GM21526 (cell line): Measurements from ENCODE around the gene COQ5.

ENCODE experiments used
- ATAC-seq: cut with Tn5 transposase; IDR thresholded peaks from one replicate; pipeline ENCODE4 v1.9.1; 2021; ENCODE audit warnings: moderate library complexity; ENCODE audit not compliant: unreplicated experiment, low FRiP score

The COQ5 gene, protein sequence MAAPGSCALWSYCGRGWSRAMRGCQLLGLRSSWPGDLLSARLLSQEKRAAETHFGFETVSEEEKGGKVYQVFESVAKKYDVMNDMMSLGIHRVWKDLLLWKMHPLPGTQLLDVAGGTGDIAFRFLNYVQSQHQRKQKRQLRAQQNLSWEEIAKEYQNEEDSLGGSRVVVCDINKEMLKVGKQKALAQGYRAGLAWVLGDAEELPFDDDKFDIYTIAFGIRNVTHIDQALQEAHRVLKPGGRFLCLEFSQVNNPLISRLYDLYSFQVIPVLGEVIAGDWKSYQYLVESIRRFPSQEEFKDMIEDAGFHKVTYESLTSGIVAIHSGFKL

GRCh38 chr12:120528861-120529525 lies at the start of gene COQ5:
TSS of gene COQ5 (minus strand) at chr12:120529158. CDS start at chr12:120529141, 17 bp downstream.
- peak; percentile 60 for ATAC-seq

DNA sequence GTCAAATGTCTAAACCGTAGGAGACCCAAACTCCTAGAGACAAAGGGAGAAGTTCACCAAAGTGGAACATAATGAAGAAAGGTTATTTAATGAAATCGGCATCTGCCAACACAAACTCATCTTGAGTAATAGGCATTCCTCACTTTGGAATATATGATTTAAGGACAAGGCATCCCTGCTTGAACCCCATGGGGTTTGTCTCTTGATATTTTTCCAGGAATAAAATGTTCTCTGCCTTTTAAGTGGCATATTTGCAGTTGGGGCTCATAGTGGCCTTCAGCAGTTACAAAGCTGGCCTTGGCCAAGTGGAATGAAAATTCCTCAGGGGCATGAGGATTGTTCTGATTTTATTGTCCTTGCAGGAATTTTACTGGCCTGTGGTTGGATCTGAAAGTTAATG lies 45.1 kb upstream of the COQ5 start:
- no peak for ATAC-seq

DNA sequence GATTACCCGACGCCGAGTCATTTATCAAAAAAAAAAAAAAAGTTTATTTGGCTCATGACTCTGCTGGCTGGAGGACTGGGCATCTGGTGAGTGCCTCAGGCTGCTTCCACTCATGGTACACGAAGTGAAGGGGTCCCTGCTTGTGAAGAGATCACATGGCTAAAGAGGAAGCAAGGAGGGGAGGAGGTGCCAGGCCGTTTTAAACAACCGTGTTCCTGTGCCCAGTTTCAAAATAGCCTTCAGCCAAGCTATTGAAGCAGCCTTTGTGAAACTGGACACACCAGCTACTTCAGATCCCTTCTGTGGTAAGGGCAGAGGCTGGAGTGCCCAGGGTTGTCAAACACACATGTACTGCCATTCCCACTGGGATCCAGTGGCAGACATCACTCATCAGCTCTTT lies 44.6 kb upstream of the COQ5 start:
- ATAC-seq = no peak

DNA sequence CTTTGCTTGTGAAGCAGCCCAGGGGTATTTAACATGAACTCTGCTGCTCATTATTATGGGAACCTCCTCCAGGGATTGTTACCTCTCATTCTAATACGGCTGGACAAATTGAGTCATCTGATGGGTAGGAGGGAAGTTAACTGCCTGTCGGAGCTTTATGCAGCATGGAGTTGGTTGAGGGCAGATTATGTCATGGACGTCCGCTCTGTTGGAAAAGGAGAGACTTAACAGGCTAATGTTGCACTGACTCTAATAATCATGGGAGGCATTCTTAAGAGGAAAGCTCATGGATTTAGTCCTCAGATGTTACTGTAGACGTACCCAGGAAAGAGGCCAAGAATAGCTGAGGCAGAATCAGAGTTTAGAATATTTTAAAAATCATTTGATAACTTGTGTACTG lies 42.3 kb upstream of the COQ5 start:
- no peak for ATAC-seq

- no peak for ATAC-seq
Measured at GRCh38 chr12:120563495-120563894, 34.5 kb upstream of the COQ5 start.

- no peak for ATAC-seq
Measured at GRCh38 chr12:120562906-120563305, 33.9 kb upstream of the COQ5 start.

DNA sequence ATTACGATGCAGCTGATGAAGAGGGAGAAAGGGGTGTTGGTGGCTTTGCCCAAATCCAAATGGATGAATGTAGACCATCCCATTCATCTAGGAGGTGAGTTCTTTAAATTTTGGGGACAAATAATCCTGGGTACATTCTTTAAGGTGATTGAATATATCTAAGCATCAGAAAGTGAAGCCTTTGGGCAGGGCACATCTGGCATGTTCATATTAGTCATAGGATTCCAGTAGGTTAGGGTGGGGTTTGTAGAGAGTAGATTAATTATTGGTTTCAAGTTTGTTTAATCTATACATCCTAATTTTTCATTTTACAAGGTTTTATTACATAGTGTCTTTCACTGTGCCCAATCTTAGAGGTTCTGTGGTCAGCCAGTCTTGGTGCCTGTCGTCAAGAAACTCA lies 28.6 kb upstream of the COQ5 start:
- no peak for ATAC-seq

DNA sequence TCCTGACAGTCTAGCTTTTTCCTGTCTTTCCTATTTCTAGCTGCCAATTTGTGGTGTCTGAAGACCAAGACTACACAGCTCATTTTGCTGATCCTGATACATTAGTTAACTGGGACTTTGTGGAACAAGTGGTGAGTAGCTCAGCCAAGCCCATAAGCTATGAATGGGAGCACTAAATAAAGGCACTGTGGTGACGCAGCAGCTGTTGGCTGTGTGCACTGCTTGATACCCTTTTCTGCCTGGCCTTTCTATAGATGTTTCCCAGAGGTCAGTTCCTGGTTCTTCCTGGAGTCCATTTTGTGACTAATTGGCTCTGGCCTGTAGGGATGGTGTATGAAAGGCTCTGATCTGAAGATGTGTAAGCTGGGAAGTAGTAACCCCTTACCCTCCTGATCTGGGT lies 25.7 kb upstream of the COQ5 start:
- no peak for ATAC-seq

GRCh38 chr12:120546050-120546386 lies 17.1 kb upstream of the COQ5 start:
- no peak for ATAC-seq

GRCh38 chr12:120544691-120545090 lies 15.7 kb upstream of the COQ5 start:
- no peak for ATAC-seq

DNA sequence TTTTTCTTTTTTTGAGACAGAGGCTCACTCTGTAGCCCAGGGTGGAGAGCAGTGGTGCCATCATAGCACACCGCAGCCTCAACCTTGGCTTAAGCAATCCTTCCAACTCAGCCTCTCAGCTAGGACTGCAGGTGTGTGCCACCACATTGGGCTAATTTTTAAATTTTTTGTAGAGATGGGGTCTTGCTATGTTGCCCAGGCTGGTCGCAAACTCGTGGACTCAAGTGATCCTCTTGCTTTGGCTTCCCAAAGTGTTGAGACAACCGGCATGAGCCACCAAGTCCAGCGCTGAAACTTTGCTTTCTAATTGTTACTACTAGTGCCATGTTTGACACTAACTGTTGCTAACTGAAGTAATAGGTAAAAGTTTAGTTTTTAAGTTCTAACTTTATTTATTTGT lies 13.2 kb upstream of the COQ5 start:
- no peak for ATAC-seq

- no peak for ATAC-seq
Measured at GRCh38 chr12:120540445-120540844, 11.5 kb upstream of the COQ5 start.

- ATAC-seq = no peak
Measured at GRCh38 chr12:120539303-120539702, 10.3 kb upstream of the COQ5 start.

DNA sequence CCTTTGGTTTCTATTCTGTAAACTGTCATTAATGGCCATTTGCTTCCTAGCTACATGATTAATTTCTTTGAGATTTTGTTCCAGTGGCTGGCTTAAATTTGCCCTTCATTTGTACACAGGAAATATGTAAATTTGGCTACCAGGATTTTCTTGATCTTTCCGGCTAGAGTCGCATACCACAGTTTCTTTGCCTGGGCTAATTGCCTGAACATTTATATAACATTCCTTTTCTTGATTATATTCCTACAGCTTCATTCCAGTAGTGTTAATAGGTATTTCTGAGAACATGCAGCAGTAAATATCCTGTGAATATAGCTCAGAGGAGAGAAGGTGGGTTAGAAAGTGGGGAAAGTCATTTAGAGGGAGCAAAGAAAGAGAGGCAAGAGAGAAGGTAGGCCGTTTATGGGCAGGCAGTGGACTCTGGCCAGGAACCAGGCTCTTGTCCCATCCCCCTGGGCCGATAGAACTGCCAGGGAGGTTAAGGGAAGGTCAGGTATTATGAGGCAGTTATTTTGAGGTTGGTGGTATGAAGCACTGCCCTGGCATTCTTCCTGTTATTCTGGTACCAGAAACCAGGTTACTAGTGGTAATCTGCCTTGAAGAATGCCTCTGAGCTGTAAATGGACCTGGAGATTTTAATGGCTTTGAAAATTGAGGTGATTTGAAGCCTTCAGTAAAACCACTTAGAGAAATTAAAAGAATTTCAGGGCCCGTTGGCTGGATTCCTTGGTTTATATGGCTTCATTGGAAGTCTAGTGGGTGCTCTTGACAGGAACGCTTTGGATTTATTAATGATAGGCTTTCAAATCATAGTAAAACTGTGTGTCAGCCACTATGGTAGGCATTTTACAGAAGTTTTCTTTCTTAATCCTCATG lies 9.6 kb upstream of the COQ5 start:
- ATAC-seq = no peak

GRCh38 chr12:120537856-120538220 lies 8.9 kb upstream of the COQ5 start:
- ATAC-seq = no peak

- no peak for ATAC-seq
Measured at GRCh38 chr12:120536064-120536791, 7.3 kb upstream of the COQ5 start.

DNA sequence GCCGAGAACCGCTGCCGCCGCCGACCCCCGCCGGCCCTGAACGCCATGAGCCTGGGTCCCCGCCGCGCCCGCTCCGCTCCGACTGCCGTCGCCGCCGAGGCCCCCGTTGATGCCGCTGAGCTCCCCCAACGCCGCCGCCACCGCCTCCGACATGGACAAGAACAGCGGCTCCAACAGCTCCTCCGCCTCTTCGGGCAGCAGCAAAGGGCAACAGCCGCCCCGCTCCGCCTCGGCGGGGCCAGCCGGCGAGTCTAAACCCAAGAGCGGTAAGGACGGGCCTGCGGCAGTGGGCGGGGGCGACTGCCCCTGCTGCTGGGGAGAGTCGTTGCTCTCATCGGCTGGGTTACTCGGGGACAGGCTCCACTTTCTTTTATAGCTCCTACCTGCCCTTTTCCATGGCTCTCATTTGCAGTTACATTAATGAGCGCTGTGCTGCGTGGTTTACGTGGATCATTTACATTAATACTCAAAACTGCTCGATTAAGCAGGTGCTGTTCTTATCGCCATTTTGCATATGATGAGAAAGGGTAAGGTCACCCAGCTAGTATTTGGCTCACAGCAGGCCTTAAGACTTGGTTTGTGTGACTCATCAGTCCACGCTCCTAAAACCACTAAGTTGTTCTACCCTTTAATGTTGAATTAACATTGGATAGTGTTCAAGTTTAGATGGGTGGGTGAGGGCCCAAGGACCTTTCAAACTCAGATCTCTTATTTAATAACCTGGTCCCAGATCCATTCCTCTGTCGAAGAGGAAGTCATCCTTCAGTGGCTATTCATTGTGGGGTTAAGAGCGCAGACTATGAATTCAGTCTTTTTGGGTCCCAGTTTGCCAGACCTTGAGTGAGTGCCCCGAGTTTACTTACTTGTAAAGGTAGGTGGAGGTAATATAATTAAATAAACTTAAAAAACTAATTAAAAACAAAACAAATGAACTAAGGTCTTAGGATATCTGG lies 6.0 kb upstream of the COQ5 start:
- peak; percentile 32 for ATAC-seq

GRCh38 chr12:120534203-120534702 lies 5.3 kb upstream of the COQ5 start, which contains the start of gene RNF10:
TSS of gene RNF10 (plus strand) at chr12:120534356. CDS start at chr12:120534812, 456 bp downstream.
- peak; percentile 48 for ATAC-seq

GRCh38 chr12:120532701-120533238 lies 3.8 kb upstream of the COQ5 start:
- ATAC-seq = no peak
